NCI-H82 (cell line): ENCODE results near the gene SETD4.

ENCODE experiments used
- DNase-seq: peaks from one replicate; lab custom pipeline; 2025; lab: John Stamatoyannopoulos, UW

The SETD4 gene, protein sequence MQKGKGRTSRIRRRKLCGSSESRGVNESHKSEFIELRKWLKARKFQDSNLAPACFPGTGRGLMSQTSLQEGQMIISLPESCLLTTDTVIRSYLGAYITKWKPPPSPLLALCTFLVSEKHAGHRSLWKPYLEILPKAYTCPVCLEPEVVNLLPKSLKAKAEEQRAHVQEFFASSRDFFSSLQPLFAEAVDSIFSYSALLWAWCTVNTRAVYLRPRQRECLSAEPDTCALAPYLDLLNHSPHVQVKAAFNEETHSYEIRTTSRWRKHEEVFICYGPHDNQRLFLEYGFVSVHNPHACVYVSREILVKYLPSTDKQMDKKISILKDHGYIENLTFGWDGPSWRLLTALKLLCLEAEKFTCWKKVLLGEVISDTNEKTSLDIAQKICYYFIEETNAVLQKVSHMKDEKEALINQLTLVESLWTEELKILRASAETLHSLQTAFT

DNA sequence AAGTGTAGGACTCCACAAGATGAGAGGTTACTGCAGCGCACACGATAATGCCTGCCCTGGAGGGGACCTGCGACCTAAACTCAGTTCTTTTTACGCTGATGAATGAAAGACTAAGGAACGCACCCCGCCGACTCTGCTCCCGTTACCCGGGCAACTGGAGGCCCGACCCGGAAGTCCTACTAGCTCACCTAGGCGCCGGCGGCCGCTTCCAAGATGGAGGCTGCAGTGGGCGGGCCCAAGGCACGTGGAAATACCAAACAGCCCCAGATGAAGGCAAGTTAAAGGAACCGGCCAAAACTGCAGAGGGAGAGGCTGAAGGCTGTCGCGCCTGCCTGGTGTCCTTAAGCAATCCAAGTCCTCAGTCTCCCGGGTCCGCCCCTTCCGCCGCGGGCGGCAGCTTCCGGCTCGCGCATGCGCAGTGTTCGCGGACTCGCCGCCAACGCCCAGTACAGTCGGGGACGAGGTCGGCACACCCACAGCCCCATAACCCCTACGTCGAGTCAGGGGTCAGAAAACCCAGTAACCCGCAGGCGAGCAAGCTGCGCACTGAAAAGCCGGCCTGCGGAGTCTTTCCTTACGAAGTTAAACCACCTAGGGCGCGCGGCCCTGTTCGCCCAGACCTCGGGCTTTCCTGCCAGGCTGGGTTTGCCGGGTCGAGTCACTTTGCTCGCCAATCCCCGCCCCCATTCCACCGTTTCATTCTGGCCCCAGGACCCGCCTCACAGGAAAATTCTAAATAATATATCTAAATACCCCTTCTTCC lies at the start of gene SETD4:
Gene SETD4, minus strand, starts transcription at position 368 of the 763 bp plus-strand sequence. CDS start 1,638 bp downstream, outside the sequence.
- DNase-seq: peak; percentile 98

DNA sequence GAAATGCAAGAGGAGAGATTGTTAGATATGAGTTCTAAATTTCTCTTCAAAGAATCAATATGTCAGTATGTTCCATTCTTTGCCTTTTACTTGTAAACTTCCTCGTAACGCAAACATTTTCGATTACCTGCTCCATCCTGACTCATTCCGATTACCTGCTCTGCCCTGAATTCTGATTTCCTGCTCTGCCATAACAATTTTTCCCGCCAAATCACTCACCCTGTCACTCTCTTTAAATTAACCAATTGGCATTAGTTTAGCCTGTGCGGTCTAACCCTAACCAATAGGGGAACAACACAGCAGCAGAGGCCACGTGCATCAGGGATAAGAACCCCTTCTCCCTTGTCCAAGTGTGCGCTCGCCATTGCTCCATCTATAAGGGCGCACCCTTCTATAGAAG lies 49.5 kb upstream of the SETD4 start:
- no peak for DNase-seq

DNA sequence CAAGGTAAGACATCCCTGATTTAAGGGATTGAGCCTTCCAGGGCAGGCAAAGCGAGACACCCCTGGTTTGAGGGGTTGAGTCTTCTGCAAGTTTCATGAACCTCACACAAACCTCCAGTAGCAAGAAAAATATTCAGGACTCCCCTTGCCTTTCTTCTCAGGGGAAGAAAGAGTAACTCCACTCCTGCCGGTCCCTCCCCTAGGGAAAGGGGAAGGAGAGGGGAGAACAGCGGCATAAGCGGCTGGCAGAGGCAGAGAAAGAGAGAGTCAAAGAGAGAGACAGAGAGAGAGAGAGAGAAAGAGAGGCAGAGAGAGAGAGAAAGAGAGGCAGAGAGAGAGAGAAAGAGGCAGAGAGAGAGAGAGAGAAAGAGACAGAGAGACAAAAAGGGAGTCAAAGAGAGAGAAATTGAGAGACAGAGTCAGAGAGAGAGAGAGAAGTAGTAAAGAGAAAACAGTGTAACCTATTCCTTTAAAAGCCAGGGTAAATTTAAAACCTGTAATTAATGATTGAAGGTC lies 45.1 kb upstream of the SETD4 start:
- DNase-seq: no peak

DNA sequence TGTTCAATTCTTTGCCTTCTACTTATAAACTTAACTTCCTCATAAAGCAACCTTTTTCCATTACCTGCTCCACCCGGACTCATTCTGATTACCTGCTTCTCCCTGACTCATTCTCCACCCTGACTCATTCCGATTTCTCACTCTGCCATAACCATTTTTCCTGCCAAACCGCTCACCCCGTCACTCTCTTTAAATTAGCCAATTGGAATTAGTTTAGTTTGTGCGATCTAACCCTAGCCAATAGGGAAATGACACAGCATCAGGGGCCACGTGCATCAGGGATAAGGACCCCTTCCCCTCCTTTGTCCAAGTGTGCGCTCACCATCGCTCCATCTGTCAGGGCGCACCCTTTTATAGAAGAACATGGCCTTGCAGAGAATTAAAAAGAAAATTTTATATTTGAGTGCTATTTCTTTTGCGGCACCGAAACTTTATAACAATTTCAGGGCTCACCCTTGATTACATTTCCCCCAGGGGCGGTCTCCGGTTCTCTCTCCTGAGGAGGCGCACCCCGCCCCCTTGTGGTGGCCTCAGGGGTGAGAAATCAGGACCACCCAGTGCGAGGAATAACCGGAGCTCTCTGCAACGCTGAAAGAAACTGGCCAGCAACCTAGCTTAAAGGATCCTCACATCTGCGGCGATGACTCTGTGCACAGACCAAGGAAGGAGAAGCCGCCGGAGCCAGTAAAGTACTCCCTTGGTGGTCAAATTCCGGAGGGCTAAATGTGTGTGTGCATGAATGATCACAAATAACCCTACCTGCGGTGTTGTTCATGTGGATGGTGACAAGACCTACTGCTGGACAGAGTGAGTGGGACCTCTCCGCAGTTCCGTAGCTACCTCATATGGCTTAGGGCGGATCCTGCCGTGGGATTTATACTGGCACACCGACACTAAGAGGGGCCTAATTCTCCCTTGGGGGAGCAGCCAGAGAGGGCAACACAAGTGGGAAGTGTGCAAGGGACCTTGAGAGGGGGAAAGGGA lies 44.3 kb upstream of the SETD4 start:
- peak; percentile 68 for DNase-seq

DNA sequence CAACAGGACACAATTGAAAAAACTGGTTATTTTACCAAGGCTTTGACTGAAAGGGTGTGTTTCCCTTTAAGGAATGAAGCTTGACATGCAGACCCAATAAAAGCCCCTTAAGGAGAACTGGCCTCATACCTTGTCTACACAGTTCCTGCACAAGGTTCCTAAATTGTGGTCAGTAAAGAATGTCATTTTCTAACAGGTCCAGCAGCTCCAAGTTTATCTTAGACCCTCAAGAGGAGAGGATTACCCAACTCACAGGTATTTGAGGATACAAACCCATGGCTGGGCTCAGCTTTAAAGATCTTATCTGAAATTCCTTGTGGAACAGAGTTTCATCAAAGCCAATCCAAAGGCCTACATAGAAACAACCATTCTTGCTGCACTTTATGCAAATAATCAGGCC lies 43.1 kb upstream of the SETD4 start:
- no peak for DNase-seq

DNA sequence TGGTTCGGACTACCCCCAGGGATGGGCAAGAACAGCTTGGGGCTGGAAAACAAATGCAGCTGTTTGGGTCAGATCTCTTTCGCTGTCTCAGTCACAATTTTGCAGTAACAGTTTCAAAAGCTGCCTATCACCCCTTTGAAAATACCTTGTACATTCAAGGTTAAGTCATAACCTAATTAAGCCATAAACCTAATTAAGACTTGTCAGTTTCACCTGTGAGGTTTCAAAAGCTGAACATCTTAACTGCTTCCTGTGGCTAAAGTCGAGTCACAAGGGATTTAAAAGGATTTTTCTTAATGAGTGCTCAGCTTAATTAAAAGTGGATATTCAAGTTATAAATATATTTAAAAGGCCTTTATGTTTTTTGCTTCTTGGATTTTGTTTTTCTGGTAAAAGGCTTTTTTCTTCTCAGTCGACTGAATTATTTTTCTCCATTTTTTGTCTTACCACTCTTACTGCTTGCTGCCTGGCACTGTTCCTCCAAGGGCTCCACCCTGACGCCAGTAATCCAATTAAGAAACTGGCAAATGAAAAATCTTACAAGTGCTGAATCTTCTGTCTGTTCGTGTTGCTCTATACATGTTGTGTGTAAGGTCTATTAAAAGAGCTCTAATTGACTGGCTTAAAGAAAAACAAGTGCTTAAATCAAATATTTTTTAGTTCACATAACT lies 40.8 kb upstream of the SETD4 start:
- peak; percentile 86 for DNase-seq

DNA sequence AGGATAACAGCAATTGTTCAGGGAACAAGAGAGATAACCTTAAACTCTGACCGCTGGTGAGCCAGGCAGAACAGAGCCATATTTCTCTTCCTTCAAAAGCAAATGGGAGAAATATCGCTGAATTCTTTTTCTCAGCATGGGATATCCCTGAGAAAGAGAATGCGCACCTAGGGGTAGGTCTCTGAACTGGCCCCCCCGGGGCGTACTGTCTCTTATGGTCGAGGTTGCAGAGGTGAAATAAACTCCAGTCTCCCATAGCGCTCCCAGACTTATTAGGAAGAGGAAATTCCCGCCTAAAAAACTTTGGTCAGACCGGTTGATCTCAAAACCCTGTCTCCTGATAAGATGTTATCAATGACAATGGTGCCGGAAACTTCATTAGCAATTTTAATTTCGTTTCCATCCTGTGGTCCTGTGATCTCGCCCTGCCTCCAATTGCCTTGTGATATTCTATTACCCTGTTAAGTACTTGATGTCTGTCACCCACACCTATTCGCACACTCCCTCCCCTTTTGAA lies 39.4 kb upstream of the SETD4 start:
- DNase-seq: peak; percentile 54

DNA sequence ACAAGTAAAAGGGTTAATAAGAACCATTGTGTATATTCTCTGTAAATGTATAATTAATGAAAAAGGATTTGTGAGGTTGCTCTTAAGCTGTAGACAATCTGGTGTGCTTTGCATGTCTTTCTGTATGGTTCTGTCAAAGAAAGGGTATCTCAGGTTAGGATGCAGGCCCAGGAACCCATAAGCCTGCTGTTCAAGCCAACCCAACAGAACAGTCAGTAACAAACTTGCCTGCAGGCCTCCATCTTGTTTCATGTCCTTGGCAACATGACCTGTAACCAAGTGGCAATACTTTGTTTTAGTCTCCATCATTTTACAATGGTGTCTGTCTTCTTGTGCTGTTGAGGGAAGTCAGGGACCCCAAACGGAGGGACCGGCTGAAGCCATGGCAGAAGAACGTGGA lies 38.7 kb upstream of the SETD4 start:
- DNase-seq: peak; percentile 76

DNA sequence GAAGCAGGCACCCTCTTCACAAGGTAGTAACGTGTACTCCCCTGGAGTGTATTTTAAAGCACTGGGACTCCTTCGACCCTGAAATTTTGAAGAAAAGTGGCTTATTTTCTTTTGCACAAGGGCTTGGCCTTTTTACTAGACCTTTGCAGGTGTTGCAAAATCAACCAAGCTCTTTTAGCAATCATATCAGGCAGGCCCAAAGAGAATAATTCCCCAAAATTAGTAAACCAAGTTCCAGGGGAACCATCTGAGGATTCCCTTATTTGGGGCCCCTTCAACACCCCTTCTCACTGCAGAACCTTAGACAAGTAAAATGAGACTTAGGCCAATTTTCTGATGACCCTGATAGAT lies 37.8 kb upstream of the SETD4 start:
- DNase-seq: no peak

DNA sequence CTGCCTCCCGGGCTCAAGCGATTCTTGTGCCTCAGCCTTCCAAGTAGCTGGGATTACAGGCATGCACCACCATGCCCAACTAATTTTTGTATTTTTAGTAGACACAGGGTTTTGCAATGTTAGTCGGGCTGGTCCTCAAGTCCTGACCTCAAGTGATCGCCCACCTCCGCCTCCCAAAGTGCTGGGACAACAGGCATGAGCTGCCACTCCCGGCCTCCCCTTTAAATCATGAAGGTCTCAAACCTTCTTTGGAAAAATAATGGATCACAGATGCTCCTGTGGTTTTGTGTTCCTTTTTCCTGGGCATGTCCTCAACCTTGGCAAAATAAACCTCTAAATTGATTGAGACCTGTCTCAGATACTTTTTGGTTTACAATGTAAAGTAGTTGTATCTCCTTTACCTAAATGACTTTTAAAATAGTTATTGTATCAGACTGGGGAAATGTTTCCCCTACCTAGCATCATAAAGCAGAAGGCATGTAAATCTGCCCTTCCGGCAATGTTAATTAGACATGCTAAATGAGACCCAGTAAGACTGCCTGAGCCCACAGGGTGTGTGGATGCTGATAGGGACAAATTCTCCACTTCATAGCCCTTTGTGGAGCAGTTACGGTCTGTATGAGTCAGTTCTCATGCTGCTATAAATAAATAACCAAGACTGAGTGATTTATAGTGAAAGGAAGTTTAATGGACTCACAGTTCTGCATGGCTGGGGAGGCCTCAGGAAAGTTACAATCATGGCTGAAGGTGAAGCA lies 37.3 kb upstream of the SETD4 start:
- no peak for DNase-seq

DNA sequence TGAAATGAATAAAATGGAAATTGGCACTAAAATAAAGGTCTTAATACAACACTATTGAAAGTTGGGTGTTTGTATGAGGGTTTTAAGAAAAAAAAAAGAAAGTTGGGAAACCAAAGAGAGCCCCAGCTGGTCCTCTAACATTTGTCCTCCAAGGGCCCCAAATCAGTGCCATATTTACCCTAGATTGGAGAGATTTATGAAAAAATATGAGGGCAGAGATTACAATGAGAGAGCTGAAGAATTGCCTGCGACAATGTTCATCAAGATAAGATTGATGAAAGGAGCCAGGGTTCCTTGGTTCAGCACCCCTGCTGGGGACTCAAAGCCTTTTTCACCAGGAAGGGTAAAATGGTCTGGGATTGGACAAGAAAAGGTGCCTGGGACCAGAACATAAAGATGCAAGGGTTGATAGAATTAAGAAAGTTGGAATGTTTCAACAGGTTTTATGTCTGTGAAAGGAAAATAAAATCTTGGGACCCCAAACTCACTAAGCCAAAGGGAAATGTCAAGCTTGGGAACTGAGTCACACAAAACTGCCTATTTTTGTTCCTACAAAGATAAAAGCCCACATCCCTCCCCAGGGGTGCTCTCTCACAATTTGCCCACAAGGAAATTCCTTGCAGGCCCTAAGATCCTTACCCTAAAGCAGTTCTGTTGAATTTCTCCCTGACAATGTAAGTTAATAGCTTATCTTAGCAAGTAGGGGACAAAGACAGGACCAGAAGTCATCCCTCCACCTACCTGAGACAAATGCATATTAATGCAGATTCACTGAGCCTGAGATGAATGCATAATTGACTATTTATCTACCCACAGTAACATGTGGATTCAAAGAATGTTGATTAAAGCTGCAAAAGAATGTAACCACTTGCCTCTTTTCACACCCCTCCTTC lies 36.3 kb upstream of the SETD4 start:
- no peak for DNase-seq

DNA sequence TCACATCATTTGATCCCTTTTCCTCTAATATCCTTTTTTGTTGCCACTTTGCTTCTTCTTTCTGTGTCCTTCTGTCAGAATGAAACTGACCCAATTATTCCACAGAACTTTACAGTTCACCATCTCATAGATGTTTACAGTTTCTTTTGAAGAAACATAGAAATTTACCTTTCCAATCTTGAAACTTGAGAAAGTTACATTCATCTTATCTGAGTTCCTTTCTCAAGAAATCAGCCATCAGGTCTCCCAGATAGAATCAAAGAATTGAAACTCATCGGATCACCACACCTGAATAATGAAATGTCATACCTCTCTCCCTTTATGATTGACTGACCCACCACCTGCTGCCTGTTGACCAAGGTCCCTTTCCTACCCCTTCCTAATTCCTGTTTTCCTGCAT lies 33.2 kb upstream of the SETD4 start:
- DNase-seq: no peak

DNA sequence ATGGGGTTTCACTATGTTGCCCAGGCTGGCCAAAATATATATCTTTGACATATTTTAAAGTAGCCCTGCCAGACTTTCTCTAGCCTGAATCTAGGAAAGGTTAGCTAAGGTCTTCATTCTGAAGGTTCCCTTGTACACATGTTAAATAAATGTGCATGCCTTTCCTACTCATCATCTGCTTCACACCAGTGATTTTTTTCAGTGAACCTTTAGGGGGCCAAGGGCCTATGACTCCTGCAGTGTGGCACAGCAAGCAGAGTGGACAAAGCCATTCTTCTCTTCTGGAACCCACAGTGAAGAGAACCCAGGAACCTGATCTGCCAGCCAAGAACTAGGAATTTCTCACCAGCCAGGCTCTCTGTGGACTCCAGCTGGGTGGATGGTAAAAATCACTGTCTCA lies 32.4 kb upstream of the SETD4 start:
- DNase-seq: no peak

DNA sequence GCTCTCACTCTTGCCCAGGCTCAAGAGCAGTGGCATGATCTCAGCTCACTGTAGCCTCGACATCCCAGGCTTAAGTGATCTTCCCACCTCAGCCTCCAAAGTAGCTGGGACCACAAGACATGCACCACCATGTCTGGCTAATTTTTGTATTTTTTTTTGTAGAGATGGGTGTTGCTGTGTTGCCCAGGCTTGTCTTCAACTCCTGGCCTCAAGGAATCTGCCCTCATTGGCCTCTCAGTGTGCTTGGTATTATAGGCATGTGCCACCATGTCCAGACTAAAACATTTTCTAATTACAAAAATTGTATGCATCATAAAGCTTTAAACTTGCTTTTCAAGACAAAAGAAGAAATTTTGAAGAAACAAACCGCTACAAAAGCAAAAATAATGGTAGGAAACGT lies 29.6 kb upstream of the SETD4 start:
- DNase-seq: no peak

DNA sequence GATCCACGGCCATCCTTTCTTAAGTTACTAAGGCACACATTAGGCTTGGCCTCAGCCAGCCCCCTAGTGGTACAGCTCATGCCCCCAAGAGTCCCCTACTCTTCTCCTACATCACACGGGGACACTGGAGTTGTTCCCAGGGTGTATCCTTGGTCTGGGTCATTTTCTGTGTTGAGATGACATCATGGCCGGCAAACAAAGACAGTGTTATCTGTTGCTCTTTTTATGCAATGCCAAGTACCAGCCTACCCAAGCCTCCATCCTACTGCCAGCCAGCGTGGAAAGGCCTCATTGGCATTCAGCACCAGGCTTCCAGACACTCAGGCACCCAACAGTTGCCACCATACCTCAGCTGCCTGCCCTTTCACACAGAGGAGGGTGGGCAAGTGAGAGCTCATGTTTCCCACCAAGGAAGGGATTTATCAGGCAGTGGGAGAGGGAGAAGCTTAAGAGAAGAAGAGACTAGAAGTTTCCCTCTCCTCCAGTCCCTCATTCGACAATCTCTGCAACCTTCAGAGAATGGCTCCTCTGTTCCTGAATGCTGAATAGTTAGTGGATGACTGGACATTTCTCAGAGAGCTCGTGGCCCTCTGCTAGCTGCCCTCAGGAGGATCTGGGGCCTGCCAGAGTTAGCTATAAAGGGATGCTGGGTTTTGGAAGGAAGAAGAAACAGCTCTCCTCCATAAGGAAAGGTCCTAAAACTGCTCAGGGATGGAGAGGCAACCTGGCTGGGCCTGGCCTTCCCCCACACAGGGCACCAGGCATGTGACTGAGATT lies 27.2 kb upstream of the SETD4 start:
- DNase-seq: peak; percentile 42

DNA sequence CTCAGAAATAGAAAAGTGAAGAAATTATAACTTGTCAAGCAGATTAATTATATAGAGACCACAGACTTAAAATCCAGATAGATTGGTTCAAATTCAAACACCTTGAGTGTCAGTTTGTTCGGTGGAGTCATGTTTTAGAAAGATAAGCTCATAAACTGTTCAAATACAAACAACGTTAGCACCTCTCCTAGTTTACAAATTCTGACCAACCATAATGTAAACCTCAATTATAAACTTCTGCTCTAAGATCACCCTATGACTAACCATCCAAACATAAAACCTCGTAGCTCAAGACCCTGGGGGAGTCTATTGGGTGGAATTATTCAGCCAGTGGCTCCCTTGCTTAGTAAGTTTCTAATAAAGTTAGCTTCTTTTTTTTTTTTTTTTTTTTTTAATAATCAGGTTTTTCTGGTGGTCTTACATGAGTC lies 21.9 kb upstream of the SETD4 start:
- DNase-seq: no peak

DNA sequence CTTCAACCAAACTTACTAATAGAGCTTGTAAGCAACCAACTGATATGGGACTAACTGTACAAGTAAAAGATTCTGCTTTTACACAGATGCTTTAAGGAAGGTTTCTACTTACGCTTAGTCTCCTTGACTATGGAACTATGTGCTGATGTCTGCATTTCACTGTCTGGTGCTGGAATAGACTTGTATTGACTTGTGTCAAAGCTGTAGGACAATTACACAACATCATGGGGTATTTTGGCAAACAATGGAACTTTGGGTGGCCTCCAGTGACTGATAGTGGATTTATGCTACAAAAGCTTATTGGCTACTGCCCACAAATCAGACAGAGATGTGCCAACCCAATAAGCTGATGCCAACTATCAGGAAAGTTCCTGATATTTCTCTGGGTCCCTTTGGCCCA lies 20.1 kb upstream of the SETD4 start:
- DNase-seq: no peak

DNA sequence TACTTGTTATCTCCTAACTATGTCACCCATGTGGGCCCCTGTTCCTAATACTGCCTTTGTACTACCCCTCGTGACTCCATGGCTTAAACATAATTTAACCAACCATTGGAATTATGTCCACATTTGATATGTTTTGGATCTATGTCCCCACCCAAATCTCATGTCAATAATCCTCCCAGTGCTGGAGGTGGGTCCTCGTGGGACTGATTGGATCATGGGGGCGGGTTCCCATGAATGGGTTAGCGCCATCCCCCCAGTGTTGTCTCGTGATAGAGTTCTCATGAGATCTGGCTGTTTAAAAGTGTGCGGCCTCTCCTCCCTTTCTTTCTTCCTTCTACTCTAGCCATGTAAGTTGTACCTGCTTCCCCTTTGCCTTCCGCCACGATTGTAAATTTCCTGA lies 19.3 kb upstream of the SETD4 start:
- DNase-seq: no peak
